LNCAP (cell line): ENCODE results near the gene NF2.
A peak's percentile ranks its signal among the peaks of the same experiment; 100 is the strongest.

Source experiments
- CTCF ChIP-seq: fragments of 450-650 bp; IDR thresholded peaks from 2 replicates; pipeline ENCODE4 v1.5.1; 2017; ENCODE audit warnings: mild to moderate bottlenecking

The NF2 gene

GRCh38 chr22:29689880-29690213 lies 86.4 kb downstream of the NF2 start:
- peak; percentile 88 for TF ChIP-seq CTCF

GRCh38 chr22:29690476-29690875 lies 87.0 kb downstream of the NF2 start:
- no peak for TF ChIP-seq CTCF

GRCh38 chr22:29691636-29692326 lies 88.3 kb downstream of the NF2 start:
- no peak for TF ChIP-seq CTCF

DNA sequence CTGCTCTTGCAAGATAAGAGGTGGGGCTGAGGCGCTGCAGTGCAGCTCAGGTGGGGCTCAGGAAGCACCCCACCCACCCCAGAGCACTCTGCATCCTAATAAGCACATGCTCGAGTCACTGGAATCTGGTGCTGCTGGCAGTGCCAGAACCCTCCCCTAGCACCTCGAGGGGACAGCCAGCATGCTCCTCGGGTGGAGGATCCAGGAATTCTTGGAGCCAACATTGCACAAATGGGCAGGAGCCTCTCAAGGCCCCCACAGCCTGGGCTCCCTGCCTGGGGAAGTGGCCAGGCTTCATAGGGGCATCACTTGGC lies 88.9 kb downstream of the NF2 start:
- TF ChIP-seq CTCF: no peak

GRCh38 chr22:29693161-29693560 lies 89.7 kb downstream of the NF2 start:
- no peak for TF ChIP-seq CTCF

DNA sequence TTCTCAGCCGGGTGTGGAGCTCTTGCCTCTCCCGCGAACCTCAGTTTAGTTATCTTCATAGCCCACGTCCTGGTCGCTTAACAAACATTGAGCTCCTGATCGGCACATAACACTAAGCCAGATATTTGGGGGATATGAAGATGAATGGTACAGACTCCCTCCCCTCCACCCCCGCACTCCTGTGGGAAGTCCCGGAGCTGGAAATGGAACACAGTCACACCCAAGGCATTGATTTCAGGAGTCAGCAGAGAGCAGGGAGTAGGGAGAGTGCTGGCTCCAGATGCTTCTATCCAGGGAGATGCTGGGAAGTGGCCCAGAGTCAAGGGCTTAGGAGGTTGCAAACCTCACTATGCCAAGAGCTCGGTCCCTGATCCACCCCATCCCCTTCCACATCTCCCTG lies 90.2 kb downstream of the NF2 start:
- no peak for TF ChIP-seq CTCF

- no peak for TF ChIP-seq CTCF
These were observed 91.9 kb downstream of the NF2 start for GRCh38 chr22:29695129-29695926.
